Upper lobe of left lung (tissue), 4 donors: ENCODE results near the gene ZNF778.

Source experiments
- CTCF ChIP-seq, 6 experiments: fragments of 450-650 bp in 4 of 6; fragments of 200-600 bp in 2 of 6; sonication (generic) in 2 of 6; IDR thresholded peaks; one replicate each; pipeline ENCODE4 v1.5.1; 2016 to 2019; ENCODE audit warnings: antibody characterized with exemption in 6 of 6
- EP300 ChIP-seq, 4 donors: sonication (generic); formaldehyde crosslinking; IDR thresholded peaks; one replicate each; pipeline ENCODE4 v1.5.1; 2017; ENCODE audit warnings: antibody characterized with exemption in 4 of 4, control low read depth in 2 of 4
- POLR2A ChIP-seq, 4 donors: fragments of 450-650 bp; IDR thresholded peaks; one replicate each; pipeline ENCODE4 v1.5.1; 2016 to 2017; ENCODE audit warnings: antibody characterized with exemption in 4 of 4, mild to moderate bottlenecking in 2 of 4
- POLR2AphosphoS5 ChIP-seq, 2 donors: sonication (generic); formaldehyde crosslinking; IDR thresholded peaks; one replicate each; pipeline ENCODE4 v1.5.1; 2017; ENCODE audit warnings: antibody characterized with exemption in 2 of 2

GRCh38 chr16:89217138-89217387 is 440 bp upstream of the ZNF778 start:
- TF ChIP-seq CTCF (IDR thresholded peaks at IDR 0.05): no peak
- TF ChIP-seq EP300 (IDR thresholded peaks at IDR 0.05): no peak
- TF ChIP-seq POLR2A (IDR thresholded peaks at IDR 0.05): no peak
- TF ChIP-seq POLR2AphosphoS5 (IDR thresholded peaks at IDR 0.05): no peak
